Hematopoietic multipotent progenitor cell treated with erythropoietin and hydrocortisone succinate and interleukin-3 and kit ligand, for 4 days (in vitro differentiated cells): ENCODE measurements around the gene FTO.
"Not testable (repeated sequence)": the region's sequence is repeated elsewhere in the genome, so short reads cannot be mapped to it uniquely, and the experiment has no call there.

Source experiments
- DNase-seq: peaks from one replicate; pipeline ENCODE4 v3.0.0-alpha.2; 2015

FTO gene

DNA sequence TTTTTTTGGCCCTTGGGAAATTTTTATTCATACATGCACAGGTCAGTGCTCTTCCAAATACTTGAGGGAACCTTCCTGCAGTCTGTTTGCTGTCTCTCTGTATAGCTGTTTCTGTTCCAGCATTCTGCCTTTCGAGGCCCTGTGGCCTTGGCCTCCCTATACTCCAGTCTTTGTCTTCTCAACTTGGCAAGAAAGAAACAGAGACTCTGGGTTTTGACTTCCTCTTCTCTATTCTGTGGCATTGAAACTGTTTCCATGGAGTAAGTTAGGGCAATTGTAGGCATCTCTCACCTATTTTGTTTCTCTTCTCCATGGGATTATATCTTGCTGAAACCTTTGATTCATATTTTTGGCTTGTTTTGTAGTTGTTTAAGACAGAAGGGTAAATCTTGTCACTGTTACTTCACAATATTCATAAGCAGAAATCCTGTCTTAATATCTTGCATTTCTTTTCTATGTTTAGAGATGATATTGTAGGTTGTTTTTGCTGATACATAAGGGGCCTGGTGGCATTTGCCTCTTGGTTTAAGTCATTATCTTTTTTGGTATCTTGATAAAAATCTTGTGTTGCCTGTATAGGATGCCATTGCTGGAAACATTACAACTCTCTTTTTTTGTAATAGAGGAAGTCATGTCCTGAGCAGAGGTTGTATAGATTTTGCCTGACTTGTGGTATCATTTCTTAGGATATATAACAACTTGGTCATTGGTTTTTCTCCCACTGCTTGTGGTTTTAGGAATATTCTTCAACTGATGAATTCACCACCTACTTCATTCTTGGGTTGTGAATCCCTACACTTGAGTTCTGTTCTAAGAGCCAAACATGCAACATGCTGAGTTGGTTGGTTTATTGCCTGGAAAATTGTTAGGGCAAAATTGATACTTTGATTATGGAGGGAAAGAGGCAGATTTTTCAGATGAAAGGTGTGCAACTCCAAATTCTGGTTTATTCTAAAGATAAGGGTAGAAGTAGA lies 168.6 kb downstream of the FTO start:
- peak; percentile 49 for DNase-seq

GRCh38 chr16:53876811-53877210 lies 172.9 kb downstream of the FTO start:
- no peak for DNase-seq

- no peak for DNase-seq
Observed at GRCh38 chr16:53878216-53878615, 174.3 kb downstream of the FTO start.

DNA sequence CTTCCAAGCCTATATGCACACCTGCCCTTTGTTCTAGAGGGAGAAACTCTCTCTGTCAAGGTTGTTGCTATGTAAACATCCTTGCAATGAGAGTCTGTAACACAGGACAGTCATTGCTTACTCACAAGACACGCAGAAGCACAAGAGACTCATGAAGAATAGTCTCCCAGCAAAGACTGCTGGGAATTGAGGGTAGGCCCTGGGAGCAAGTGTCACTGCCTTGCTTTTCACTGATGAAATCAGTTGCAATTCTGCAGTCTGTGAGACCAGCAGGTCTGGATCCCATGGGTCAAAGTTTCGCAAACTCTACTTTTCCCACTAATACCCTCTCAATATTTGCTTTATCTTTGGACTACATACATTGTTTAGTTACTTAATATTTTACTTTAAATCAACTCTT lies 177.4 kb downstream of the FTO start:
- no peak for DNase-seq

DNA sequence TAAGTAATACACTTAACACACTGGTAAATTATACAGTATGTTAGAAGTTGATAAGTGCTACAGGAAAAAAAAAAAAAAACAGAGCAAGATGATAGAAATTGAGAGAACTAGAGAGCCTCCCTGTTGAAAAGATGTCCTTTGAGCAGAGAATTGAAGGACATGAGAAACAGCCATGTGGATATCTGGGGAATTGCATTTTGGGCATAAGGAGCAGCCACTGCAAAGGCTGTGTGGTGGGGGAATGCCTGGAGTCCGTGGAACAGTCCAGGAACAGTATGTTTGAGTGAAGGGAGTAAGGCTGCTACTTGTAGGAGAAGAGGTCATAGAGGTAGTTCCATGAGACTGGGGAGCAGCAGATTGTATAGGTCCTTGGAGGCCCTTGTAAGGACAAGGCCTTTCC lies 178.4 kb downstream of the FTO start:
- no peak for DNase-seq

GRCh38 chr16:53884748-53885147 lies 180.8 kb downstream of the FTO start:
- DNase-seq, result no peak

DNA sequence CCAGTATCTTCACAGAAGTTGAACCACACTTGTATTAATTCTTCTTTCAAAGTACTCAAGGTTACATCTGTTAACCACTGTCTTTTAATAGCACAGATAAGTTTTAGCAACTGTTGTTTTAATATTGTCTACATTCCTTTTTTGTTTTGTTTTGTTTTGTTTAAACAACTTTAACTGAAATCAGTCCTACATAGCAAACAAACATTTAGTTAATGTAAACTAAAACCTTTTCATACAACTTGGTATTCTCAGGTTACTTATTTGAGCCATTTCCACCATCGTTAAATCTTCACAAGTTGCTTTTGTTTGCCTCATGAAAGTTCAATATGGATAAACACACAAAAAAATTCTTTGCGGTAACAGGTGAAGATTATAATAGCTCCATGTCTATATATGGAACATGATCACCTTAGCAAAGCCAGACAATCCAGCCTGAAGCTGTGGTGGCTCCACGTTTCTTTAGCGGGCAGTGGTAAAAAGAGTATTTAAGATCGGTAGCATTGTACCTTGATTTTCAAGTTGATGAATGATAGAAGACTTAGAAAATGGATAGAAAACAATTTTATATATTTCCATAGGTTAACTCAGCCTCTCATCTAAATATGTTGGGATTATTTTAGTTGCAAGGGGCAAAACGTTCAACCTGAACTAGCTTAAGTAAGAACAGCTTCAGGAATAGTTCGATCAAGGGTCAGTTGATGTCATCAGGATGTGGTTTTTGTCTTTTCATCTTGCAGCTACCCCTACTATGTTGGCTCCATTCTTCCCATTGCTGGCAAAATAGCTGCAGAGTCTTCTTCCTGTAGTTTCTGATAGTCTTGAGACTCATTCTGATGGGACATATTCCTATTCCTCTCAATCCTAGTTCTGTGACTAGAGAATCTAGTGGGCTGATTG lies 182.8 kb downstream of the FTO start:
- DNase-seq, result no peak

DNA sequence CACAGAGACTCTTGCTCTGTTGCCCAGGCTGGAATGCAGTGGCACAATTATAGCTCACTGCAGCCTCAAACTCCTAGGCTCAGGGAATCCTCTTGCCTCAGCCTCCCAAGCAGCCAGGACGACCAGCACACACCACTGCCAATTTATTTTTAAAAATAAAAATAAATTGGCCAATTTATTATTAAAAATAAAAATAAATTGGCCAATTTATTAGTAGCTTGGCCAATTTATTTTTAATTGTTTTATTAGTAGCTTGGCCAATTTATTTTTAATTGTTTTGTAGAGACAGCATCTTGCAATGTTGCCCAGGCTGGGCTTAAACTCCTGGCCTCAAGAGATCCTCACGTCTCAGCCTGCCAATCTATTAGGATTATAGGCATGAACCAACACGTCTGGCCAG lies 184.3 kb downstream of the FTO start:
- DNase-seq, result no peak

DNA sequence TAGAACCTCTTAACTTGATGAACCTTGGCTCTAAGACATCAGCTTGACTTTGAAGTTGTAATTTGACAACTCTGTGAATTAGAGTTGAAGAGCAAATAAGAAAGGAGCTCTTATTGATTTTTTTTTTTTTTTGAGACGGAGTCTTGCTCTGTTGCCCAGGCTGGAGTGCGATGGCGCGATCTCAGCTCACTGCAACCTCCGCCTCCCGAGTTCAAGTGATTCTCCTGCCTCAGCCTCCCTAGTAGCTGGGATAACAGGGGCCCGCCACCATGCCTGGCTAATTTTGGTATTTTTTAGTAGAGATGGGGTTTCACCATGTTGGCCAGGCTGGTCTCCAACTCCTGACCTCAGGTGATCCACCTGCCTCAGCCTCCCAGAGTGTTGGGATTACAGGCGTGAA lies 186.9 kb downstream of the FTO start:
- DNase-seq, result not testable (repeated sequence)

DNA sequence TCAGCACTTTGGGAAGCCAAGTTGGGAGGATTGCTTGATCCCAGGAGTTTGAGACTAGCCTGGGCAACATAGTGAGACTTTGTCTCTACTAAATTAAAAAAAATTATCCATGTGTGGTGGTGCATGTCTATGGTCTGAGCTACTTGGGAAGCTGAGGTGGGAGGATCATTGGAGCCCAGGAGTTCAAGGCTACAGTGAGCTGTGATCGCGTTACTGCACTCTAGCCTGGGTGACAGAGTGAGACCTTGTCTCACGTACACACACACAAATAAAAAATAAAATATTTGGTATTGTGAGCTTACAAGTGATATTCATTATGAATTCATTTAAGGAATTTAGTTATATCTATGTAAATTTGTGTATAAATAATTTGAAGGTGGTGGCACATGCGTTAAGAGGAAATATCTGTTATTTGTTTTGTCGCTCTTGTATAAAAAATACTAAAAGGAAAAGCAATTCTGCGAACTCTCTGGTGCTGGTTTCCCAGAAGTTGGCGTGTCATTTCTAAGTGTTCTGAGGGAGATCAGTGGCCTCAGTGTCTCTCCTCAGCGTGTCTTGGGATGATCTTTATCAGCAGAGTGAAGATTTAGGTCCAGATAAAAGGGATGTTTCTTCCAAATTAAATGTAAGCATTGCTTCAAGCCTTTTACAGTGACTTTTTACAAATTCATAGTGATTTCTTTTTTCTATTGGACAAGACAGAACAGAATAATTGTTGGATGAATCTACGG lies 187.6 kb downstream of the FTO start:
- DNase-seq, result peak; percentile 24

DNA sequence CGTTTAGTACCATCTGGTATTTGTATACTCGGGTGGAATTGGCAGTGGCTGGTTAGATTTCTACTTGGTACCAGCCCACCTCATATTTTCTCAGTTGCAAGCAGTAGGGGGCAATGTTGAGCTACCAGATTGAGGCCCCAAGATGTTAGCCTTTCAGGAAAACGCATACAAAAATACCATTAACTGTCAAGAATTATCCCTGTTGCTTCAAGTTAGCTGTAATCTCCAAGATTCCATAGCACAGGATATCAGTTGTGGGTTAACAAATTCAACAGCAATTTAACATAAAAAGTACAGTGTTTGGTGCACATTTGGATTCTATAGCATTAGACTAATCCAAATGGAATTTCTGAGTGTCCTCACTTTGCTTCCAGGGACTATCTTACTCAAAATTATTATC lies 188.2 kb downstream of the FTO start:
- peak; percentile 75 for DNase-seq

DNA sequence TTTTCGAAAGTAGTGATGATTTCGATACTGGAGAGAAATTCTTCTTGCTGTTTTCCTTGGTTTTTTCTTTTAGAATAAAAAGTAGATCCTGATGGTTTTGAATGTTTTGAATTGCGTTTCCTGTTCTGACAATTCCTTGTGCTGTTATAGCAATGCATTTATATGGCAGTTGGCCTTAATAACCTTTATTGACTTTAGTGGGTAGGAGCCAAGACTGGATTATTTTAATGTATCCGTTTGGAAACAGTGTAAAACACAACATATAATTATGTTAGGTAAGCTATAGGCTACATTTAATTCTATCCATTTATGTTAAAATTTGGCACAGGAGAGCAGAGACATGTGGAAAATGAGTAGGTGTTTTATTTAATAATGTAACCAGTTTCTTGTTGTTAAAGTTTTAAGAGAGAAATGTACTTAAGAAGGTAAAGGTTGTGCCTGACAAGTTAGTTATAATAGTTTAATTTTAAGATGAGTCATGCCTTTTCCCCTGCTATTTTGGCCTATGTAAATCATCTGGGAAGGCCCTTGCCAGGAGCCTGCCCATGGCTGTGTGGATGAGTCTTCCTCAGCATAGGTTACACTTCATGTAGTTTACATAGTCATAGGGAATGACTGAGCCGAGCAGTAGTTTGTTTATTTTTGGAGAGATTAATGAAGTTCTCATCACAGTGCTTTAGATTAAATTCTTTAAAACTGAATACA lies 189.9 kb downstream of the FTO start:
- DNase-seq, result no peak

DNA sequence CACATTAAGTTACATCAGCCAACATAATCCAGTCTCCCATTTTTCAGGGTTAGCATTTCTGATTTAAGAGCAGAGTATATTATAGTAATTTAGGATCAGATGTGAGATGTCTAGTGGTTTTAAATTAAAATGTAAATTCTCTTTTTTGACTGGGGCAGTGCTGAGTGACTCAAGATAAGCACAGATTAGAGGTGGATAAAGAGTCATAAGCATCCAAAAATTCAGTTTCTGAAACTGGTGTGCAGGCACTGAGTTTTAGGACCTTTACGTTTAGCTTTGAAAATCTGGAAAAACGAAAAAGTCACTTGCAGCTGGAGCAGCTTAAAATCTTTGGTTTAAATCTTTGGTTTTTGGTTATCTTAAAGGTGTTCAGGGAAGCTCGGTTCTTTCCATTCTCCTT lies 190.7 kb downstream of the FTO start:
- no peak for DNase-seq

DNA sequence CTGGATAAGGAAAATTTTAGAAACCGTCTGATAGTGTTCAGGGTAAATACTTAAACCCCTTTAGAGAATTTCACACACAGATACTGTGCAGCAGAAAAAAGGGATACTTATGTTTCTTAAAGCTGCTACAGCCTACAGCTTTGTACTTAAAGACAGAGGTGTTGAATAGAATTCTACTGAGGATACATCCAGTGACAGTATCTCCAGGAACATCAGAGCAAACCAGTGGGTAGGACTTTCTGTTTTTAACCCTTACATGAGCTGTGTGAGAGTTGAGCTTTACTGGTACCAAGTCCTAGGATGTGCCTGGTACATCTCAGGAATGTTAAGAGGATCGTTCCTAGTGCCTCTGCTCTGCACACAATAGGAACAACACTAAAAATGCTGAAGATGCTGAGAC lies 191.5 kb downstream of the FTO start:
- DNase-seq, result no peak

GRCh38 chr16:53895851-53896250 lies 191.9 kb downstream of the FTO start:
- no peak for DNase-seq

DNA sequence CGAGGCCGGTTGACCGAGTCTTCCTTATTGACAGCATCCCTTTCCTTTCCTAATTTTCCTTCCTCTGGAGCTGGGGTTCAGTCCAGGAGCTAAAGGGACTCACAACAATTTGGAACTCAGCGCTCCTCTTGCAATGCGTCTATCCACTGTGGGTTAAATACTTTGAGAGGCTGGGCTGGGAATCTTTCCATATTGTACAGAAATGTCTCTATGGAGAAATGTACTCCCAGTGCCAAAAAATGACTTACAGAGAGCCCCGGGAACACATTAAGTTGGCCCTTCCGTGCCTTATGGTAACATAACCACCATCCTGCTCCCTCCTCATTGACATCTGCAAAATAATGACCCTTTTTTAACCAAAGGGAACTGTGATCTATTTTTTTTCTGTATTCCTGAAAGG lies 192.8 kb downstream of the FTO start:
- DNase-seq, result no peak

GRCh38 chr16:53898993-53899392 lies 195.0 kb downstream of the FTO start:
- DNase-seq, result no peak

GRCh38 chr16:53899431-53899830 lies 195.5 kb downstream of the FTO start:
- DNase-seq, result no peak

GRCh38 chr16:53900667-53901066 lies 196.7 kb downstream of the FTO start:
- no peak for DNase-seq

- DNase-seq, result no peak
Observed at GRCh38 chr16:53901408-53901807, 197.5 kb downstream of the FTO start.

DNA sequence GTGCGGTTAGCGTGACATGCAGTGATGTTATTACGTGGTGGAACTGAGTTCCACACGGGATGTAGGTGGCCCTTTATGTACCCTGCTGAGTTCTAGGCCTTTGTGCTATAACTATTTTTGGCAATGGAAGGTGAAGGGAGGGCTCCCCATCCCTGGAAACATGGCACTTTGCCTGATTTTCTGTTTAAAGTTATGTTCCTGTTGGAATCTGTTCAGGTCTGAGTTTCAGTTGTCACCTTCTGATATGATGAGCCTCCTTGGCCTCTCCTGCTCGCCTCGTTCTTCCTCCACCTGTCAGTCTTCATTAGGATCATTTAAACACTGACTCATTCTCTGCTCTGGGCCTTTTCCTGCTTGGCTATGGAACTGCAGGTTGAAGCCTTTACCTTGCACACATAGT lies 200.6 kb downstream of the FTO start:
- no peak for DNase-seq

- DNase-seq, result no peak
Observed at GRCh38 chr16:53905028-53905427, 201.1 kb downstream of the FTO start.

GRCh38 chr16:53908731-53909130 lies 204.8 kb downstream of the FTO start:
- no peak for DNase-seq
